Thyroid gland (tissue), 4 donors: ENCODE results near the gene ABHD5.

Experiments
- CTCF ChIP-seq, 6 experiments: fragments of 200-600 bp in 3 of 6; fragments of 450-650 bp in 3 of 6; sonication (generic) in 3 of 6; IDR thresholded peaks; one replicate each; pipeline ENCODE4 v1.5.1; 2016 to 2019; ENCODE audit warnings: antibody characterized with exemption in 6 of 6, mild to moderate bottlenecking in 2 of 6, inconsistent platforms in 1 of 6, moderate library complexity in 1 of 6
- POLR2A ChIP-seq, 2 donors: fragments of 450-650 bp; IDR thresholded peaks; one replicate each; pipeline ENCODE4 v1.6.1; 2017; ENCODE audit warnings: antibody characterized with exemption in 2 of 2, mild to moderate bottlenecking in 2 of 2, moderate library complexity in 1 of 2

GRCh38 chr3:43765521-43765971 is 74.8 kb downstream of the ABHD5 start:
- TF ChIP-seq CTCF (IDR thresholded peaks at IDR 0.05): no peak
- no peak for TF ChIP-seq POLR2A (IDR thresholded peaks at IDR 0.05)
